Measurements from ENCODE around the gene IQCK.

DNA sequence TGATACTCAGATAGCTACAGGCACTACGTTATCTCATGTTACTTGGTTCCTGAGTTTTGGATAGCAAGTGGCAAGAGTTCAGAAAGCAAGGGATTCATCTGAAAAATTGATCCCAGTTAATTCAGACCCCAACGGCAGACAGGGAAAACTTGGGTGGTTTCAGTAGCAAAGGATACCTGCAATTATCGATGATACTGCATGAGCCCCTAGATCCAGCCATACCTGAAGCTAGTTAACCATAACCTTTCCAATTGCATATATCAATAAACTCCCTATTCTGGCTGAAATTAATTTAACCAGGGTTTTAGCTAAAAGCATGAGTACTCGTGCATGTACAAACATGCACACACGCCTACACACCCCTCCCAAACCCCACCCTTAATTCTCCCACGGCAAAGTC, 4.4 kb upstream of the IQCK start:
- TF ChIP-seq CTCF (IDR thresholded peaks at IDR 0.05; ENCODE audit: insufficient read depth, low read length, poor library complexity, severe bottlenecking) (no peak), EZH2phosphoT487 (conservative IDR thresholded peaks at IDR 0.05; ENCODE audit: low read length) (no peak)

Measured in SU-DHL-6 (cell line).